GM10248 (cell line): ENCODE results near the gene NRDC.

Experiments
- CTCF ChIA-PET: fragments of 300-600 bp; sonication (Branson Sonifier 250); formaldehyde crosslinking; extraction: SDS; loops from one replicate; lab custom pipeline; 2021; ENCODE audit warnings: antibody characterized with exemption; lab: Yijun Ruan, JAX
- POLR2A ChIA-PET: fragments of 350-650 bp; sonication (Branson Sonifier 250); formaldehyde crosslinking; extraction: SDS; loops from one replicate; lab custom pipeline; 2020; ENCODE audit warnings: antibody characterized with exemption; lab: Yijun Ruan, JAX
- DNase-seq: peaks from one replicate; pipeline ENCODE4 v3.0.0; 2012; ENCODE audit errors: extremely low spot score
- TF ChIP-seq, protein P1 (sequence below): IDR thresholded peaks from 2 replicates; pipeline ENCODE4 v1.5.1; 2012; ENCODE audit warnings: mild to moderate bottlenecking, low read depth; ENCODE audit errors: extremely low read depth, missing control alignments, control extremely low read depth

Gene NRDC

DNA sequence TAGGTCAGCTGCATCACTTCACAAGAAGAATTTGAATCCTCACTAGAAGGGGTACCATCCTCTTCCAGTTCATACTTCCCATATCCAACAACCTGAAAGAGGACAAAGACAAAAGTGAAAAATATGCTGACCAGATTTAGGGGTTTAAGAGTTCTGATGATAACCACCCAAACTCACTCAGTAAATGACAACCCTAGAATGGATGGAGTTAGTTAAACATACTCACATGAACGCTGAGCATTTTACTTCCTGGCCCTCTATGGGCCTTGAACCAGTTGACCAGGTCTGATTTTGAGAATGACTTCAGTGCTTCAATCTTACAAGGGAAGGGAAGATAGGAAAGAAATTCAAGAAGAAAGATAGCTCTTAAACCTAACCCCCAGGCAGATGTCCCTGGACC is 89.2 kb downstream of the NRDC start:
- TF ChIP-seq, protein P1, sequence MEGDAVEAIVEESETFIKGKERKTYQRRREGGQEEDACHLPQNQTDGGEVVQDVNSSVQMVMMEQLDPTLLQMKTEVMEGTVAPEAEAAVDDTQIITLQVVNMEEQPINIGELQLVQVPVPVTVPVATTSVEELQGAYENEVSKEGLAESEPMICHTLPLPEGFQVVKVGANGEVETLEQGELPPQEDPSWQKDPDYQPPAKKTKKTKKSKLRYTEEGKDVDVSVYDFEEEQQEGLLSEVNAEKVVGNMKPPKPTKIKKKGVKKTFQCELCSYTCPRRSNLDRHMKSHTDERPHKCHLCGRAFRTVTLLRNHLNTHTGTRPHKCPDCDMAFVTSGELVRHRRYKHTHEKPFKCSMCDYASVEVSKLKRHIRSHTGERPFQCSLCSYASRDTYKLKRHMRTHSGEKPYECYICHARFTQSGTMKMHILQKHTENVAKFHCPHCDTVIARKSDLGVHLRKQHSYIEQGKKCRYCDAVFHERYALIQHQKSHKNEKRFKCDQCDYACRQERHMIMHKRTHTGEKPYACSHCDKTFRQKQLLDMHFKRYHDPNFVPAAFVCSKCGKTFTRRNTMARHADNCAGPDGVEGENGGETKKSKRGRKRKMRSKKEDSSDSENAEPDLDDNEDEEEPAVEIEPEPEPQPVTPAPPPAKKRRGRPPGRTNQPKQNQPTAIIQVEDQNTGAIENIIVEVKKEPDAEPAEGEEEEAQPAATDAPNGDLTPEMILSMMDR, result no peak
- DNase-seq, result no peak
- ChIA-PET POLR2A (no interaction called here), CTCF (interaction anchor here (0.9 to 4.0 kb wide), 4 partner anchors 9 to 50 kb away, joined by 3 to 26 read pairs (median 4); no protein-coding TSS in a partner anchor)

DNA sequence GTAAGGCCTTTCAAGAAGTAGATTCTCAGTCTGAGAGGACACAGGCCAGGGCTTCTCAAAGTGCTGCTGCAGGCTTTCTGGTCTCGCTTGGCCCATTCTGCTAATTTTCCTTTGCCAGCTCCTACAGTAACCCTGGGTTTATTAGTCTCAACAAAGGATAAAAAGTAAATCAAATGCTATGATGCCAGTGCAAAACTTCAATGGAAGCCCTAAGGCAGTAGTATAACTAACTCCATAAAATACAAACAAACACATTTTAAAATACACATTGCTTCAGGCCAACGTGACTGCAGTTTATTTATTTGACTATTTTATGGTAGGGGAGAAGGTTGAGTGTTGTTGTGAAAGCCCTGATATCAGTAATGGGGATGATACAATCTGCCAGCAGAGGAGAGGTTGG is 89.6 kb downstream of the NRDC start:
- CTCF ChIA-PET, result interaction anchor here (4.0 kb wide), 1 partner anchor 20 kb away, joined by 26 read pairs; no protein-coding TSS in a partner anchor
- POLR2A ChIA-PET, result no interaction called here

DNA sequence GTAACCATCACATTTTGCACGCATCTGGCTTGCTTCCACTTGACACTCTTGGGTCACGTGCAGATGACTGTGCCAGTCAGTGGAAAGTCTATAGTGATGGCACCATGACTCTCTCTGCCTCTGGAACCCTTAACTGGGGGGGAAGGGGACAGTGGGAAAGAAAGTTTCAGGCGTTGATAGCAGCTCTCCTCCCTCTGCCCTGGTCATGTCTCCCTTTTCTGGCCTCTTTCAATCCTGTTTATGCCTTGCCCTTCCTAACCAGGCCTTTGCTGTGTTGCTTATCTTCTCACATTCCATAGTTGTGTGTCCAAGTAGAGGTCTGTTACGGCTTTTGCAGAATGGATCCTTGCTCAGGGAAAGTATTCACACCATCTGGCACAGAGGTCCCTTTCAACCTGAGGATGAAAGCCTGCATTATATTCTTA is 93.5 kb downstream of the NRDC start:
- DNase-seq, result no peak
- ChIA-PET CTCF (interaction anchor here (1.1 to 1.2 kb wide), 2 partner anchors 12 to 16 kb away, joined by 3 read pairs; no protein-coding TSS in a partner anchor), POLR2A (no interaction called here)
- TF ChIP-seq, protein P1, result no peak

More for the DNA sequence above, 89.6 kb downstream of the NRDC start:
- no peak for DNase-seq
- TF ChIP-seq, protein P1, result no peak

DNA sequence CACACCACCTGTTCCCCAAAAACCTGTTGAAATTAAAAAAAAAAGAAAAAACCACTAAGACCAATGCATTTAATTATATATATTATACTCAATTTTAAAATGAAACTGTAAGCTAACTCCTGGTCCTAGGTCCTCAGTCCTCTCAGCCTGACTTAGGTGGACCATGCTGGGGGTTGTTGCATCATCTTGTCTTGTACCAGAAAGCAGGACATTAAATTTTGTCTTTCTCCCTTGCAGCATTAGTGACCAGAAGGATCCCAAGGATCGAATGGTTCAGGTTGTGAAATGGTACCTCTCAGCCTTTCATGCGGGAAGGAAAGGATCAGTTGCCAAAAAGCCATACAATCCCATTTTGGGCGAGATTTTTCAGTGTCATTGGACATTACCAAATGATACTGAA is 97.6 kb downstream of the NRDC start:
- no peak for DNase-seq
- ChIA-PET CTCF (interaction anchor here (1.1 to 2.5 kb wide), 3 partner anchors 8 to 12 kb away, joined by 3 to 12 read pairs (median 3); no protein-coding TSS in a partner anchor), POLR2A (no interaction called here)
- TF ChIP-seq, protein P1, result no peak

DNA sequence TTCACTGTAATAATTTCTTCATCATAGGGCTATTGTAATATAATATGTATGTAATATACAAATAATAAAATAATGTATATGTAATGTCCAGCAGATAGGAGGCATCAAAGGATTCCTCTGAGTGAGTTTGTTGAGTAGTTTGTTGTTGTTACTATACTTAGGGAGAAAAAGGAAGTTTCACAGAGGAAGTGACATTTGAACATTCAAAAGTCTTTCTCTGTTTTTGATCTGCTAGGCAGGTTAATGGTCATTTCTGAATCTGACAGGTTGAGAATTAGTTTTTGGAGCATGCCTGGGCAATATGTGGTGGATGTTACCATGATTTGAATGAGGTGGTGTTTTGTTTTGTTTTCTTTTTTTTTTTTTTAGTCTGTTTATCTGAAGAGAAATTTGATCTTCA is 102.1 kb downstream of the NRDC start:
- DNase-seq, result peak; percentile 30
- POLR2A ChIA-PET, result no interaction called here
- CTCF ChIA-PET, result interaction anchor here (0.8 to 2.0 kb wide), 4 partner anchors 15 to 25 kb away, joined by 3 to 7 read pairs (median 4); no protein-coding TSS in a partner anchor

DNA sequence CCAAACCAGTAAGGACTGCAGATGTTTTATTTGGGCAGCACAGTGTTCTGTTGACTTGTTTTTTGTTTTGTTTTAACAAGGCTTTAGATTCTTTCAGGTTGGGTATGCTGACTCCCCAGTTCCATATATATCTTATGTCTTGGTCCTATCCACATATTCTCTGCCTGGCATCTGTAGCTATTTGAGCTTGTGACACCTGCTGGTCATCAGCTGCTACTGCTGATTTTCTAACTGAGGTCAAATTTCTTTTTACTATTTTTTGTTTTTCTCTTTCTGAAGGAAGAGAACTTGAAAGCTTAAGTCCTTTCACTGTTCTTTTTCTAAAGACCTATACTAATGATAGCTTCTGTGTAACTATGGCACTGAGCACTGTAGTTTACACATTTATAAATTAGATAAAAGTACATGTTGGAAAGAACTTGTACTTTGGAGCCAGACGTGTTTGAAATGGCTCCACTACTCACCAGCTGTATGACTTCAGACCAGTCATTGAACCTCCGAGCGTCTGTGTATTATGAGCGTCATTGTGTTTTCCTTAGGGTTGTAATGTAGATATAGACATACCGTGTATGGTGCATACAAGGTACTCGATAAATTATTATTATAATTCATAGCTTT is 109.4 kb downstream of the NRDC start:
- TF ChIP-seq, protein P1, result peak; percentile 53
- ChIA-PET POLR2A (no interaction called here), CTCF (interaction anchor here (0.7 to 3.8 kb wide), 37 partner anchors 8 to 896 kb away, joined by 3 to 33 read pairs (median 6); partner anchors contain the start of gene OSBPL9)
- DNase-seq, result peak; percentile 60

More for the DNA sequence above, 102.1 kb downstream of the NRDC start:
- TF ChIP-seq, protein P1, result no peak
